ENCODE data around the gene VSIG10L2. TPM values are rescaled to one million over a fixed set of nuclear protein-coding genes. Genes with fewer than 3 reads are reported as not detected.

The VSIG10L2 gene
- total RNA-seq, 2 donors from 2014 or later: not detected

- H3K36me3 ChIP-seq: peaks cover 7% of the 10 kb centered on the region
- no peak overlapping the region for H3K4me3 ChIP-seq
- no peaks in the 10 kb centered on the region for H3K27me3 ChIP-seq
- no peak for TF ChIP-seq CTCF (IDR thresholded peaks at IDR 0.05)
- H3K27ac ChIP-seq: no peak overlapping the region
- DNase-seq (ENCODE audit: low spot score): no peak
- no peaks in the 10 kb centered on the region for H3K4me1 ChIP-seq
- H3K9me3 ChIP-seq: peaks cover 0 to 9% of the 10 kb centered on the region in 2 donors
Observed at GRCh38 chr11:125958872-125959400, 13.1 kb downstream of the VSIG10L2 start.

- no peak for DNase-seq (ENCODE audit: low spot score)
Observed at GRCh38 chr11:125959511-125959910, 13.7 kb downstream of the VSIG10L2 start.

GRCh38 chr11:125959931-125960330, 14.1 kb downstream of the VSIG10L2 start:
- Histone ChIP-seq H3K36me3 (peaks cover 7% of the 10 kb centered on the region), H3K9me3 (peaks cover 0 to 9% of the 10 kb centered on the region in 2 donors), H3K27ac (no peak overlapping the region), H3K4me1 (no peaks in the 10 kb centered on the region), H3K4me3 (no peak overlapping the region), H3K27me3 (no peaks in the 10 kb centered on the region)
- no peak for DNase-seq (ENCODE audit: low spot score)
- TF ChIP-seq CTCF (IDR thresholded peaks at IDR 0.05): no peak

More at GRCh38 chr11:125959511-125959910, 13.7 kb downstream of the VSIG10L2 start:
- no peak for TF ChIP-seq CTCF (IDR thresholded peaks at IDR 0.05)
- no peaks in the 10 kb centered on the region for H3K27me3 ChIP-seq
- H3K4me1 ChIP-seq: no peaks in the 10 kb centered on the region
- peaks cover 0 to 9% of the 10 kb centered on the region in 2 donors for H3K9me3 ChIP-seq
- no peak overlapping the region for H3K27ac ChIP-seq
- H3K36me3 ChIP-seq: peaks cover 7% of the 10 kb centered on the region
- no peak overlapping the region for H3K4me3 ChIP-seq

GRCh38 chr11:125960771-125961170, 14.9 kb downstream of the VSIG10L2 start:
- DNase-seq (ENCODE audit: low spot score): no peak
- TF ChIP-seq CTCF (IDR thresholded peaks at IDR 0.05): no peak
- Histone ChIP-seq H3K27ac (no peak overlapping the region), H3K4me1 (no peaks in the 10 kb centered on the region), H3K4me3 (no peak overlapping the region), H3K9me3 (peaks cover 0 to 9% of the 10 kb centered on the region in 2 donors), H3K36me3 (peaks cover 7% of the 10 kb centered on the region), H3K27me3 (no peaks in the 10 kb centered on the region)

GRCh38 chr11:125967515-125967914, 21.7 kb downstream of the VSIG10L2 start:
- no peak overlapping the region for H3K4me3 ChIP-seq
- H3K36me3 ChIP-seq: no peaks in the 10 kb centered on the region
- DNase-seq (ENCODE audit: low spot score): no peak
- TF ChIP-seq CTCF (IDR thresholded peaks at IDR 0.05): no peak
- H3K27ac ChIP-seq: no peak overlapping the region
- no peaks in the 10 kb centered on the region for H3K4me1 ChIP-seq
- no peaks in the 10 kb centered on the region for H3K27me3 ChIP-seq
- peaks cover 0 to 7% of the 10 kb centered on the region in 2 donors for H3K9me3 ChIP-seq

- Histone ChIP-seq H3K9me3 (no peaks in the 10 kb centered on the region), H3K4me3 (no peak overlapping the region), H3K27ac (no peak overlapping the region), H3K4me1 (no peaks in the 10 kb centered on the region), H3K36me3 (no peaks in the 10 kb centered on the region), H3K27me3 (no peaks in the 10 kb centered on the region)
- no peak for DNase-seq (ENCODE audit: low spot score)
- TF ChIP-seq CTCF (IDR thresholded peaks at IDR 0.05): no peak
Observed at GRCh38 chr11:125968354-125968753, 22.5 kb downstream of the VSIG10L2 start.

All from right atrium auricular region (tissue), 2 donors.